Panc1 (cell line): ENCODE results near the gene EHBP1. TPM values are rescaled to one million over a fixed set of nuclear protein-coding genes. Genes with fewer than 3 reads are reported as not detected.

Experiments
- ATAC-seq: fragments of 200-7000 bp; cut with Tn5 transposase; 2 replicates; pipeline ENCODE4 v1.9.1; 2020; ENCODE audit warnings: mild to moderate bottlenecking, moderate library complexity
- BruUV-seq: library from RNA; stranded (reverse); fragments of 400-500 nt; replicated peaks from 2 replicates; lab custom pipeline; 2021; lab: Mats Ljungman, UMichigan
- CTCF ChIA-PET: fragments of 300-600 bp; sonication (Branson Sonifier 250); formaldehyde crosslinking; loops from one replicate; lab custom pipeline; 2022; ENCODE audit warnings: antibody characterized with exemption; lab: Charles Lee
- POLR2A ChIA-PET: fragments of 300-600 bp; sonication (Branson Sonifier 250); formaldehyde crosslinking; loops from one replicate; lab custom pipeline; 2022; ENCODE audit warnings: antibody characterized with exemption; lab: Charles Lee
- DNase-seq: peaks from one replicate; pipeline ENCODE4 v3.0.0-alpha.2; 2010; ENCODE audit warnings: low read depth, low spot score
- H3K27ac ChIP-seq: 2 replicates; pipeline ENCODE4 v1.5.1; 2011; ENCODE audit warnings: mild to moderate bottlenecking, low read length, inconsistent platforms
- H3K27me3 ChIP-seq: fragments of 200-500 bp; sonication (Bioruptor generic); 2 replicates; pipeline ENCODE4 v1.6.0; 2014; ENCODE audit warnings: low read length, inconsistent platforms; ENCODE audit not compliant: control insufficient read depth, insufficient read depth
- H3K36me3 ChIP-seq: fragments of 200-500 bp; sonication (Bioruptor generic); 2 replicates; pipeline ENCODE4 v1.5.1; 2014; ENCODE audit warnings: inconsistent platforms, mild to moderate bottlenecking, low read length, moderate library complexity; ENCODE audit not compliant: control insufficient read depth, insufficient read depth
- H3K4me1 ChIP-seq: 2 replicates; pipeline ENCODE4 v1.5.1; 2011; ENCODE audit warnings: inconsistent platforms, mild to moderate bottlenecking, low read length, moderate library complexity; ENCODE audit not compliant: control insufficient read depth, insufficient read depth
- H3K4me3 ChIP-seq, 2 experiments: 2 replicates each; pipeline ENCODE4 v1.5.1; 2011 to 2012; ENCODE audit warnings: low read depth in 2 of 2, low read length in 2 of 2, mild to moderate bottlenecking in 2 of 2, inconsistent platforms in 1 of 2, moderate library complexity in 1 of 2
- H3K9me3 ChIP-seq: fragments of 200-500 bp; sonication (Bioruptor generic); 2 replicates; pipeline ENCODE4 v1.5.1; 2014; ENCODE audit warnings: low read depth, mild to moderate bottlenecking, inconsistent platforms, low read length, moderate library complexity; ENCODE audit not compliant: control insufficient read depth, insufficient read depth
- POLR2AphosphoS5 ChIP-seq: IDR thresholded peaks from 2 replicates; pipeline ENCODE4 v1.6.1; 2012; ENCODE audit warnings: mild to moderate bottlenecking, low read depth, low read length, moderate library complexity
- REST ChIP-seq, 2 experiments: IDR thresholded peaks; 2 replicates each; pipeline ENCODE4 v1.6.1; 2011 to 2012; ENCODE audit warnings: low read depth in 2 of 2, control low read depth in 1 of 2, low read length in 1 of 2, mild to moderate bottlenecking in 1 of 2, moderate library complexity in 1 of 2; ENCODE audit not compliant: insufficient read depth in 1 of 2
- SIN3A ChIP-seq: IDR thresholded peaks from 2 replicates; pipeline ENCODE4 v1.6.1; 2012; ENCODE audit warnings: low read depth, mild to moderate bottlenecking, low read length, moderate library complexity, borderline replicate concordance; ENCODE audit not compliant: insufficient read depth
- TCF7L2 ChIP-seq: IDR thresholded peaks from 2 replicates; pipeline ENCODE4 v1.6.1; 2011; ENCODE audit warnings: mild to moderate bottlenecking, low read depth, low read length, inconsistent platforms
- in situ Hi-C: cut with HindIII; loops from 2 replicates; pipeline ENCODE4 v1.10.0; 2016; ENCODE audit warnings: low sequenced_read_pairs, low pct_unique_long_range_greater_than_20kb
- intact Hi-C: fragments of 100-400 bp; cut with micrococcal nuclease; formaldehyde crosslinking; loops from one replicate; pipeline ENCODE4 v1.10.0; 2022; ENCODE audit not compliant: unreplicated experiment
- total RNA-seq: library from RNA; stranded (reverse); gene quantifications from one replicate; pipeline ENCODE4 v1.2.1, GENCODE V29; 2021; ENCODE audit not compliant: unreplicated experiment
- TF ChIP-seq, protein P1 (sequence below): fragments of 450-650 bp; IDR thresholded peaks from 2 replicates; pipeline ENCODE4 v1.5.1; 2017; ENCODE audit warnings: mild to moderate bottlenecking

The EHBP1 gene
- total RNA-seq, 1 experiment from 2014 or later, result 46.1 TPM

GRCh38 chr2:63041592-63041991 is 336.1 kb downstream of the EHBP1 start:
- TF ChIP-seq REST (IDR thresholded peaks at IDR 0.05; ENCODE audit: insufficient read depth in 1 of 2, low read depth in 2 of 2, low read length in 1 of 2), result no peak
- TF ChIP-seq TCF7L2, result no peak
- no peak for TF ChIP-seq POLR2AphosphoS5
- no peak for TF ChIP-seq SIN3A
- TF ChIP-seq, protein P1, sequence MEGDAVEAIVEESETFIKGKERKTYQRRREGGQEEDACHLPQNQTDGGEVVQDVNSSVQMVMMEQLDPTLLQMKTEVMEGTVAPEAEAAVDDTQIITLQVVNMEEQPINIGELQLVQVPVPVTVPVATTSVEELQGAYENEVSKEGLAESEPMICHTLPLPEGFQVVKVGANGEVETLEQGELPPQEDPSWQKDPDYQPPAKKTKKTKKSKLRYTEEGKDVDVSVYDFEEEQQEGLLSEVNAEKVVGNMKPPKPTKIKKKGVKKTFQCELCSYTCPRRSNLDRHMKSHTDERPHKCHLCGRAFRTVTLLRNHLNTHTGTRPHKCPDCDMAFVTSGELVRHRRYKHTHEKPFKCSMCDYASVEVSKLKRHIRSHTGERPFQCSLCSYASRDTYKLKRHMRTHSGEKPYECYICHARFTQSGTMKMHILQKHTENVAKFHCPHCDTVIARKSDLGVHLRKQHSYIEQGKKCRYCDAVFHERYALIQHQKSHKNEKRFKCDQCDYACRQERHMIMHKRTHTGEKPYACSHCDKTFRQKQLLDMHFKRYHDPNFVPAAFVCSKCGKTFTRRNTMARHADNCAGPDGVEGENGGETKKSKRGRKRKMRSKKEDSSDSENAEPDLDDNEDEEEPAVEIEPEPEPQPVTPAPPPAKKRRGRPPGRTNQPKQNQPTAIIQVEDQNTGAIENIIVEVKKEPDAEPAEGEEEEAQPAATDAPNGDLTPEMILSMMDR, result no peak
- ATAC-seq, result no peak
- H3K4me3 ChIP-seq, result no peak overlapping the region
- no peaks in the 10 kb centered on the region for H3K4me1 ChIP-seq
- H3K36me3 ChIP-seq, result no peaks in the 10 kb centered on the region
- H3K27ac ChIP-seq, result peak overlapping the region; percentile 39; the same call in 1 of the 2 replicates
- intact Hi-C loops (no loop called here), in situ Hi-C loops (no loop called here)
- ChIA-PET CTCF (interaction anchor here (0.5 kb wide), 1 partner anchor 881 kb away, joined by 3 read pairs; no protein-coding TSS in a partner anchor), POLR2A (interaction anchor here (0.6 kb wide), 1 partner anchor 217 kb away, joined by 3 read pairs; no protein-coding TSS in a partner anchor)
- BruUV-seq, result no TSS peak
- H3K27me3 ChIP-seq, result no peaks in the 10 kb centered on the region
- DNase-seq, result no peak
- no peaks in the 10 kb centered on the region for H3K9me3 ChIP-seq

DNA sequence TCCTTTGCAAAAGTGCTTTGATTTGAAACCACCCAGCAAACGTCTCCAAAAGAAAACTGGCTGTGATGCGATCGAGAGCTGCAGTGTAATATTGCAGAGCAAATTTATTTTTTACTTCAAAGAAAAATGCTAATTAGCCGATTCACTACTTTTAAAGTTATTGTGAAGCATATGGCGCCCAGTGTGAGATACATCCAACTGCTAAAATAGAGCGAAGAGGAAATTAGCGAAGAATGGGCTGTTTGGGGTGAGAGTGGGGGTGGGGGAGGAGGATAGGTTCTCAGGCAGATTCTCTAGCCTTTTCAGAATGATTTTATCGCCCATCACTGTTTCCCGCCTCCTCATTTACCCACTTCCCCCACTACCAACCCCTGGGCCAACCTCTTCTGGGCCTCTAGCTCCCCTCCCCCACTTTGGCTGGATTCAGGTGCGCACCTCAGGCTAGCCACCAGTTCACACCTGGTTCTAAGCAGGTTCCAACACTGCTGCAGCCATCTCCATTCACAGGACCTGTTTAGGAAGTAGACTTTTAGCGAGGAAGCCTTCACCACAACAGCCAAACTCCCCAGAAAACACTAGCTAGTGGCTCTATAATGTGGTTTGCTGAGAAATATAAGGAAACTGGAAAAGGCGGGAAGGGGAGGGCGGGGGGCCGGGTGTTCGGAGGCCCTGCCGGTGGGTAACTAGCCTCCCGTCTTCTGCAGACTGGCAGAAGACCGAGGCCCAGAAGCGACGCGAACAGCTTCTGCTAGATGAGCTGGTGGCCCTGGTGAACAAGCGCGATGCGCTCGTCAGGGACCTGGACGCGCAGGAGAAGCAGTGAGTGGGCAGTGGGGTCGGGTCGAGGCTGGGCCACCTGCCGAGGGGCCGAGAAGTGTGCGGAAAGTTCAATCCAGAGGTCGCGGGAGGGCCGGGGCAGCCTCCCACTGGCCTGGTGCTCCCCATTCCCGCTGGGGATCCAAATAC is 339.1 kb downstream of the EHBP1 start:
- DNase-seq (no peak), ATAC-seq (no peak)
- no TSS peak for BruUV-seq
- Histone ChIP-seq H3K9me3 (no peaks in the 10 kb centered on the region), H3K27me3 (no peaks in the 10 kb centered on the region; the same call in 1 of the 2 replicates), H3K36me3 (no peaks in the 10 kb centered on the region), H3K4me1 (peaks cover 6% of the 10 kb centered on the region), H3K4me3 (no peak overlapping the region), H3K27ac (no peak overlapping the region)
- TF ChIP-seq, protein P1, result no peak
- TF ChIP-seq REST (IDR thresholded peaks at IDR 0.05; ENCODE audit: insufficient read depth in 1 of 2, low read depth in 2 of 2, low read length in 1 of 2), result no peak
- no peak for TF ChIP-seq POLR2AphosphoS5
- TF ChIP-seq TCF7L2, result no peak
- TF ChIP-seq SIN3A, result no peak
- in situ Hi-C loops (no loop called here), intact Hi-C loops (no loop called here)
- CTCF ChIA-PET, result no interaction called here
- POLR2A ChIA-PET, result interaction anchor here (0.6 to 0.7 kb wide), 4 partner anchors 80 to 1946 kb away, joined by 4 to 14 read pairs (median 6); no protein-coding TSS in a partner anchor
